HEK293T (cell line): ENCODE results near the gene SUN3.

Source experiments
- CTCF ChIA-PET: fragments of 350-600 bp; formaldehyde crosslinking; extraction: SDS; loops from one replicate; lab custom pipeline; 2021; ENCODE audit warnings: antibody characterized with exemption, inconsistent platforms; lab: Yijun Ruan, JAX
- POLR2A ChIA-PET: fragments of 350-600 bp; formaldehyde crosslinking; extraction: SDS; loops from one replicate; lab custom pipeline; 2020; ENCODE audit warnings: antibody characterized with exemption, inconsistent platforms; lab: Yijun Ruan, JAX
- DNase-seq: peaks from one replicate; pipeline ENCODE4 v3.0.0; 2012; ENCODE audit warnings: mixed read lengths; ENCODE audit errors: extremely low spot score
- ARNT ChIP-seq: fragments of 450-650 bp; IDR thresholded peaks from 2 replicates; pipeline ENCODE4 v1.6.1; 2017; ENCODE audit warnings: mild to moderate bottlenecking
- BHLHE40 ChIP-seq: fragments of 450-650 bp; IDR thresholded peaks from 2 replicates; pipeline ENCODE4 v1.6.1; 2016; ENCODE audit warnings: mild to moderate bottlenecking, moderate library complexity, borderline replicate concordance
- CTBP1 ChIP-seq: fragments of 450-650 bp; IDR thresholded peaks from 2 replicates; pipeline ENCODE4 v1.6.1; 2016; ENCODE audit warnings: borderline replicate concordance
- ELF4 ChIP-seq: fragments of 450-650 bp; IDR thresholded peaks from 2 replicates; pipeline ENCODE4 v1.6.1; 2017; ENCODE audit warnings: antibody characterized with exemption
- FOXA1 ChIP-seq: fragments of 450-650 bp; IDR thresholded peaks from 2 replicates; pipeline ENCODE4 v1.6.1; 2016; ENCODE audit warnings: mild to moderate bottlenecking
- FOXK2 ChIP-seq: fragments of 450-650 bp; IDR thresholded peaks from 2 replicates; pipeline ENCODE4 v1.6.1; 2016; ENCODE audit warnings: mild to moderate bottlenecking
- FOXM1 ChIP-seq: fragments of 450-650 bp; IDR thresholded peaks from 2 replicates; pipeline ENCODE4 v1.6.1; 2017; ENCODE audit warnings: mild to moderate bottlenecking, borderline replicate concordance
- HDGF ChIP-seq: fragments of 450-650 bp; IDR thresholded peaks from 2 replicates; pipeline ENCODE4 v1.6.1; 2017; ENCODE audit warnings: antibody characterized with exemption, borderline replicate concordance
- L3MBTL2 ChIP-seq: fragments of 450-650 bp; conservative IDR thresholded peaks from 2 replicates; pipeline ENCODE4 v1.6.1; 2016; ENCODE audit warnings: mild to moderate bottlenecking
- LEF1 ChIP-seq: fragments of 450-650 bp; IDR thresholded peaks from 2 replicates; pipeline ENCODE4 v1.6.1; 2017; ENCODE audit warnings: mild to moderate bottlenecking, borderline replicate concordance
- NFRKB ChIP-seq: fragments of 450-650 bp; IDR thresholded peaks from 2 replicates; pipeline ENCODE4 v1.6.1; 2016; ENCODE audit warnings: mild to moderate bottlenecking, moderate library complexity
- SP1 ChIP-seq: fragments of 450-650 bp; IDR thresholded peaks from 2 replicates; pipeline ENCODE4 v1.6.1; 2017
- SUZ12 ChIP-seq: fragments of 450-650 bp; IDR thresholded peaks from 2 replicates; pipeline ENCODE4 v1.6.1; 2016; ENCODE audit warnings: mild to moderate bottlenecking
- TARDBP ChIP-seq: fragments of 450-650 bp; IDR thresholded peaks from 2 replicates; pipeline ENCODE4 v1.6.1; 2016
- ZNF384 ChIP-seq: fragments of 450-650 bp; IDR thresholded peaks from 2 replicates; pipeline ENCODE4 v1.6.1; 2016
- TF ChIP-seq, protein P1 (sequence below): fragments of 450-650 bp; IDR thresholded peaks from 2 replicates; pipeline ENCODE4 v1.6.1; 2016

Gene SUN3, protein sequence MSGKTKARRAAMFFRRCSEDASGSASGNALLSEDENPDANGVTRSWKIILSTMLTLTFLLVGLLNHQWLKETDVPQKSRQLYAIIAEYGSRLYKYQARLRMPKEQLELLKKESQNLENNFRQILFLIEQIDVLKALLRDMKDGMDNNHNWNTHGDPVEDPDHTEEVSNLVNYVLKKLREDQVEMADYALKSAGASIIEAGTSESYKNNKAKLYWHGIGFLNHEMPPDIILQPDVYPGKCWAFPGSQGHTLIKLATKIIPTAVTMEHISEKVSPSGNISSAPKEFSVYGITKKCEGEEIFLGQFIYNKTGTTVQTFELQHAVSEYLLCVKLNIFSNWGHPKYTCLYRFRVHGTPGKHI

DNA sequence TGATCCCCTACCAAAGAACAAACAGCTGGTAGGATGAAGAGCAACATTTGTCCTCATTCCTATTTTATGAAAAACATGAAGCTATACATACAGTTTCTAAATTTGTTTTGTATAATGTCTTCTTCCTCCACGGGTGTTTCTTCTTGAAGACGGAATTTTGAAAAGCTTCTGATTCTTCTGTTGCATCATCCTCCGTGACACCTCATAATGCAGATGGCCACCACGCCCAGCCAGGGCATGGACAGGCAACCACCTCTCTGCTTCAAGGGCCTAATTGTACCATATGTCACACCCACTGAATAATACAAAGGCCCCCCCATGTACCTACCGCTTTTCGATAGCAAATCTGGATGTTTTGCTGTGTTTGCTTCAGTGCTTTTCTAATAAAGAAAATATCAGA is at the start of gene SUN3:
Gene SUN3 (minus strand): TSS at position 170 of the 400 bp plus-strand sequence. CDS start 169 bp downstream, at position 1.
- POLR2A ChIA-PET = no interaction called here
- TF ChIP-seq CTBP1 = no peak
- no peak for TF ChIP-seq FOXM1
- no peak for TF ChIP-seq FOXA1
- DNase-seq = no peak
- CTCF ChIA-PET = interaction anchor here (1.2 kb wide), 1 partner anchor 81 kb away, joined by 3 read pairs; no protein-coding TSS in a partner anchor

DNA sequence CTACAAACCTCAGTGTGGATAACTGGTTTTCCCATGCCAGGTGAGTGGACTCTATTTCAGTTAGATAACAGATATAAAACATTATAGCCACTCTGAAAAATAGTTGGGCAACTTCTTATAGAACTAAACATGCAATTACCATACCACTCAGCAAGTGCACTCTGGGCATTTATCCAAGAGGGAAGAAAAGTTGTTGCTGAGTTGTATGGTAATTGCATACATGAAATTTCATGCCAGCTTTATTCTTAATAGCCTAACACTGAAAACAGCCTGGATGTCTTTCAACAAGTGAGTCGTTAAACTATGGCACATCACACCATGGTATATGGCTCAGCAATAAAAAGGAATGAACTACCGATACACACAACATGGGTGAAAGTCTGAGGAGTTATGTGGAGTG is 49.6 kb upstream of the SUN3 start:
- ChIA-PET POLR2A (no interaction called here), CTCF (no interaction called here)
- TF ChIP-seq BHLHE40 (no peak), TARDBP (no peak), L3MBTL2 (no peak)
- DNase-seq = no peak

DNA sequence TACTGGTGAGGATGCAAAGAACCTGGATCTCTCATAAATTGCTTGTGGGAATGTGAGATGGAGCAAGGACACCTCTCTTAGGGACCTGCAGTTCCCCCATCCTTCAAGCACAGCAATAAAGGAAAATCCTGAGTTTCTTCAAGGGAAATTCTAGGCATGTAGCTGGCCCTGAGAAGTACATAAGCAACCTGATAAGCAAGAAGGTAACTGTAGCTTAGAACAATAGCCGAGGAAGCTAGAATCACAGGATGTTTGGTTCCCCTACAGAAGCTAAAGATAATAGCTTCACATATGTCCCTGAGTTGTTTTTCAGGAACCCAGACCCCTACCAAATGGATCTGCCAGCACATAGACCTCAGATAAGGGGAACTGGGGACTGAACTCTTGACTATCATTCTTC is 48.5 kb upstream of the SUN3 start:
- no peak for DNase-seq
- ChIA-PET CTCF (no interaction called here), POLR2A (no interaction called here)
- no peak for TF ChIP-seq LEF1
- no peak for TF ChIP-seq FOXM1
- TF ChIP-seq ZNF384 = no peak
- TF ChIP-seq ARNT = no peak

DNA sequence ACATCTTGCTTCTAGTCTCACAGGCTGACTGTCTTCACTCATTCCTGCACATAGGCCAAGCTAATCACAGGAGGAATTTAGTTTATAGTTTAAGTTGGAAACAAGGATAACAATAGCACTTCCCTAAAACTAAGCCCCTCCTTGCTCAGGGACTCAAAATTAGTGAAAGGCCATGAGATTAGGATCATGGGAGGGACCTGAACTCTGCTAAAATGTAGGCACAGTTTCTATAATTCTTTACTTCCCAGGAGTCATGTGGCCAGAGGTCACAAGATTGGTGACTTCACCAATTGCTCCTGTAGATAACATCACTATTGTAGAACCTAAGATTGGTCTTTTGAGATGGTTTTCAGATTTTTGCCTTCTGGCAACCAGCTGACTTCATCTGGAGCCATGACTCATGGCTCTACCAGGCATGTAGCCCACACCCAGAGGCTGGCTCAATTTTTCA is 45.3 kb upstream of the SUN3 start:
- TF ChIP-seq CTBP1 (no peak), NFRKB (no peak), LEF1 (no peak), SUZ12 (no peak)
- no peak for DNase-seq
- POLR2A ChIA-PET = interaction anchor here (2.4 kb wide), 1 partner anchor 10 kb away, joined by 9 read pairs; no protein-coding TSS in a partner anchor
- CTCF ChIA-PET = no interaction called here

DNA sequence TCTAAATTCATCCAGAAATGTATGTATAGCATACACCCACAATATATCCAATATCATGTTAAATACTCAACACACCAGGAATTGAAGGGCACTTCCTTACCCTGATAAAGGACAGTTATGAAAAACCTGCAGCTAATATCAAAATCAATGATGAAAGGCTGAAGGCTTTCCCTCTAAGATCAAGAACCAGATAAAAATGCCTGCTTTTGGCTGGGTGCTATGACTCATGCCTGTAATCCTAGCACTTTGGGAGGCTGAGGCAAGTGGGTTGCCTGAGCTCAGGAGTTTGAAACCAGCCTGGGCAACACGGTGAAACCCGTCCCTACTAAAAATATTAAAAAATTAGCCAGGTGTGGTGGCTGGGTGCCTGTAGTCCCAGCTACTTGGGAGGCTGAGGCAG is 38.6 kb upstream of the SUN3 start:
- CTCF ChIA-PET = no interaction called here
- TF ChIP-seq TARDBP = no peak
- TF ChIP-seq FOXA1 = no peak
- no peak for TF ChIP-seq FOXK2
- no peak for TF ChIP-seq HDGF
- TF ChIP-seq ARNT = no peak
- TF ChIP-seq, protein P1, sequence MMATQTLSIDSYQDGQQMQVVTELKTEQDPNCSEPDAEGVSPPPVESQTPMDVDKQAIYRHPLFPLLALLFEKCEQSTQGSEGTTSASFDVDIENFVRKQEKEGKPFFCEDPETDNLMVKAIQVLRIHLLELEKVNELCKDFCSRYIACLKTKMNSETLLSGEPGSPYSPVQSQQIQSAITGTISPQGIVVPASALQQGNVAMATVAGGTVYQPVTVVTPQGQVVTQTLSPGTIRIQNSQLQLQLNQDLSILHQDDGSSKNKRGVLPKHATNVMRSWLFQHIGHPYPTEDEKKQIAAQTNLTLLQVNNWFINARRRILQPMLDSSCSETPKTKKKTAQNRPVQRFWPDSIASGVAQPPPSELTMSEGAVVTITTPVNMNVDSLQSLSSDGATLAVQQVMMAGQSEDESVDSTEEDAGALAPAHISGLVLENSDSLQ = no peak
- no peak for TF ChIP-seq SUZ12
- TF ChIP-seq L3MBTL2 = no peak
- no peak for TF ChIP-seq LEF1
- TF ChIP-seq FOXM1 = no peak
- TF ChIP-seq BHLHE40 = no peak
- no peak for TF ChIP-seq SP1
- no peak for TF ChIP-seq CTBP1
- no peak for TF ChIP-seq NFRKB
- TF ChIP-seq ELF4 = no peak
- TF ChIP-seq ZNF384 = no peak
- POLR2A ChIA-PET = no interaction called here
- DNase-seq = no peak

DNA sequence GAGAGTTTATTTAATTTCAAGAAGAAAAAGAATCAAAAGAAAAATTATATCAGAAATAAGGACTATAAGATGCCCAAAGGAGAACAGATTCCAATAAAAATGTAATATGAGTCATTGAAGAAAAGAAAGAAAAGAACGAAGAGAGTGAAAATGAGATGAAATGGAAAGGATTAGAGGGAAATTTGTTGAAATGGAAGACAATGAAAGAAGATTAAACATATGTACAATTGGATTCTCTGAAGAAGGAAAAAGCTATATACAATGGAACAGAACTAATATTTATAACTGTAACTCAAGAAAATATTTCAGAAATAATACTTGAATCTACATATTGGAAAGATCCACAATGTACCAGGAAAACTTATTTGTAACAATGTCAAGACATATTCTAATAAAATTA is 35.1 kb upstream of the SUN3 start:
- DNase-seq = no peak
- CTCF ChIA-PET = no interaction called here
- POLR2A ChIA-PET = no interaction called here
- TF ChIP-seq NFRKB (no peak), TARDBP (no peak), SP1 (no peak)

DNA sequence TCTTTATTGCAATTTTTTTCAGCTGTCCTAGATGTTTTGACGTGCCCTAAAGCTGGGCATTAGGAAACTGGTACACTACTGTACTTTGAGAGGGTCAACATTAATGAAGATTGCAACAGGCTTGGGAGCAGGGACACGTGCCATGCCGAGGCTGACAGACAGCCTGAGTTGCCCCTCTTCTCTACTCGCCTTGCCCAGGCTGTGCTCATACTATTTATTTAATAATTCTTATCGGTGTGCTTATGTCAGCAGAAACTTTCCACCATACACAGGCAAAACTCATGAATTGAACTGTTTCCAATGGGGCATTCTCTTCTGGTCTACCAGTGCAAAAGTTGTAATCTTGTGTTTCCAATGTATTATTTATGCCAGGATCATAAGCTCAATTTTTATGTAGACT is 30.8 kb upstream of the SUN3 start:
- no peak for DNase-seq
- TF ChIP-seq ARNT (no peak), FOXK2 (no peak), LEF1 (no peak), L3MBTL2 (no peak), ZNF384 (no peak), SP1 (no peak), SUZ12 (no peak), ELF4 (no peak), FOXA1 (no peak), FOXM1 (no peak), HDGF (no peak), CTBP1 (no peak), TARDBP (no peak)
- CTCF ChIA-PET = no interaction called here
- POLR2A ChIA-PET = no interaction called here

DNA sequence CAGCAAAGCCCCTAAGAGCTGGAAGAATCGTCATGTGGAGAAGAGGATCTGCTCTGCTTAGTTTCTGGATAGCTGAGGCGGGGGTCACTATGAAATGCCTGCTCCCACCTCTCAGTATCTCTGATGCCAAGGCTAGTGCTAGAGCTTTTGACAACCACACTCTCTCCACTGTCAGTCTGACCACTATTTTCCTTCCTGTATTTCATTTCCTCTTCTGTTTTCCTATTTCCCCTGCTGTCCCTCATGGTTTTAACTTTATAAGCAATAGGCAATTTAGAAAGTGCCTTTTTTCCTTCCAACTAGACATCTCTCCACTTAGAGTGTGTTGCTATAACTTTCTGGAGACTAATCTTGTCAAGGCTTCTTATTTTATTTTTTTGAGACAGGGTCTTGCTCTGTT is 30.1 kb upstream of the SUN3 start:
- CTCF ChIA-PET = no interaction called here
- TF ChIP-seq FOXM1 (no peak), FOXK2 (no peak), ARNT (no peak), NFRKB (no peak)
- DNase-seq = no peak
- POLR2A ChIA-PET = no interaction called here
